ENCODE measurements around the gene AMH.

DNA sequence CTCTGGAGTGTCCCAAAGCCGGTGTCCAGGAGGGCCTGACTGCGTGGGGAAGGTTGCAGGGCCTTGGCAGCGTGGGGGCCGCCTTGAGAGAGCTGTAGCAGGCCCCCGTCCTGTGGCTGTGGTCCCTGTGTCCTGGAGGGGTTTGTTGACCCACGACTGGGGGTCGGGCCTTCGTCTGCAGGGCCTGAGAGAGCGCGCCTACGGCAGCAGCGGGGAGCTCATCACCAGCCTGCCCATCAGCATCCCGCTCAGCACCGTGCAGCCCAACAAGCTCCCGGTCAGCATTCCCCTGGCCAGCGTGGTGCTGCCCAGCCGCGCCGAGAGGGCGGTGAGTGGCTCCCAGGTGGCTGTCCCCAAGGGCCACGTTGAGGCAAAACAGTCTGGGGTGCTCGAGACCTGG is 31.5 kb upstream of the AMH start:
- no peak for TF ChIP-seq CTCF (IDR thresholded peaks at IDR 0.05)
- no peak for TF ChIP-seq POLR2A (IDR thresholded peaks at IDR 0.05; ENCODE audit: low read depth)
